Skeletal muscle satellite cell (primary cell): ENCODE results near the gene CARS2.

Experiments
- H3K27me3 ChIP-seq: 2 replicates; pipeline ENCODE4 v1.7.0; 2013; ENCODE audit warnings: low read length; ENCODE audit not compliant: control insufficient read depth, insufficient read depth
- H3K36me3 ChIP-seq: 2 replicates; pipeline ENCODE4 v1.7.0; 2013; ENCODE audit warnings: mild to moderate bottlenecking, control low read depth, low read length; ENCODE audit not compliant: insufficient read depth
- H3K4me1 ChIP-seq: 2 replicates; pipeline ENCODE4 v1.7.0; 2013; ENCODE audit warnings: low read length; ENCODE audit not compliant: control insufficient read depth, insufficient read depth
- H3K4me2 ChIP-seq: 2 replicates; pipeline ENCODE4 v1.7.0; 2013; ENCODE audit warnings: mild to moderate bottlenecking, low read length
- H3K4me3 ChIP-seq: 2 replicates; pipeline ENCODE4 v1.7.0; 2013; ENCODE audit warnings: low read length
- H3K9ac ChIP-seq: 2 replicates; pipeline ENCODE4 v1.7.0; 2013; ENCODE audit warnings: mild to moderate bottlenecking, low read depth, low read length, moderate library complexity
- H3K9me3 ChIP-seq: replicated peaks from 2 replicates; pipeline ENCODE4 v1.7.0; 2013; ENCODE audit warnings: mild to moderate bottlenecking, control low read depth, low read length

The CARS2 gene

DNA sequence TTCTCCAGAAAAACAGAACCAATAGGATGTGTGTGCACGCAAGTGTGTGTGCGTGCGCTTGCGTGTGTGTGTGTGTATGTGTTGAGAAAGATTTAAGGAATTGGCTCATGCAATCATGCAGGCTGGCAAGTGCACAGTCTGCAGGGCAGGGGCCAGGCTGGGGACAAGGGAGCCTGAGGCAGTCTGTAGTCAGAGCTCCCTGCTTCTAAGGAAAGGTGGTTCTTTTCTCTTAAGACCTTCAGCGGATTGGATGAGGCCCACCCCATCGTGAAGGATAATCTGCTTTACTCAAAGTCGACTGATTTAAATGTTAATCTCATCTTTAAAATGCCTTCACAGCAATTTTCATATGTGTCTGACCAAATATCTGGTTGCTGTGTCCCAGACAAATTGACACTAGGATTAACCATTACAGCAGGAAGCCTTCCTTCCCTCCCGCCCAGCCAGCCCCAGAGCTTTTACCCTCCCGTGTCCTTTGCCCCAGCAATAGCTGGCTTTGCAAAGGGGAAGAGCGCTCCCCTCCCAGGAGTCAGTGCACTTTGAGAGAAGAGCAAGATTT, 105.6 kb downstream of the CARS2 start:
- Histone ChIP-seq H3K27me3 (no peaks in the 10 kb centered on the region), H3K9ac (no peak overlapping the region), H3K4me2 (no peak overlapping the region), H3K4me3 (no peak overlapping the region), H3K4me1 (no peaks in the 10 kb centered on the region), H3K36me3 (no peaks in the 10 kb centered on the region), H3K9me3 (no peaks in the 10 kb centered on the region)

DNA sequence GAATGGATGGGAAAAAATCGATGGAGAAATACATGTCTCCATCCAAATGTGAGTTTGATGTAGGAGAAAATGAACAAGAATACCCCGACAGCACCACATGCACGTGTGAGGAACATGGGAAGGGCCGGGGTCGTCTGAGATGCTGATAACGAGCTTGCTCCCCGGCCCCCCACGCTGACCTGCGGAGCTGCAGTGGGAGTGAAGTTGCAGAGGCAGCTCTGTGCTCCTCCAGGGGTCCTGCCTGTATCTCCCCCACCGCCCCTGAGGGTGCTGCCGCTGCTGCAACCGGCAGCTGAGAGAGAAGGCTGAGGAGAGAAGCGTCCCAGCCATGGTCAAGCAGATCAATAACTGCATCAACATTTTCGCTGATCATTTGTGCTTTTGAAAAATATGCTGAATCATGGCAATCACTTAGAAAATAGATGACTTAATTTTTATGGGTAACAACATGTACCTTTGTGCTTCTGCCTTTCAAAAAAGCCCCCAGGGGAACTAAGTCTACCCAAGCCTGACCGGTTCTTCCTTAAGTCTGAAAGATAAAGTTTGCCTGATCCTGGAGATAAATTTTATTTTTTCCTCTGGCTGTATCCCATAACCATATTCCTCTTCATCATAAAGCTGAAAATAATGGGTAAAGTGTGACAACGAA, 108.8 kb downstream of the CARS2 start:
- H3K9ac ChIP-seq, result no peak overlapping the region
- no peak overlapping the region for H3K4me3 ChIP-seq
- H3K4me2 ChIP-seq, result no peak overlapping the region
- H3K36me3 ChIP-seq, result no peaks in the 10 kb centered on the region
- H3K27me3 ChIP-seq, result no peaks in the 10 kb centered on the region
- H3K4me1 ChIP-seq, result no peaks in the 10 kb centered on the region
- no peaks in the 10 kb centered on the region for H3K9me3 ChIP-seq

DNA sequence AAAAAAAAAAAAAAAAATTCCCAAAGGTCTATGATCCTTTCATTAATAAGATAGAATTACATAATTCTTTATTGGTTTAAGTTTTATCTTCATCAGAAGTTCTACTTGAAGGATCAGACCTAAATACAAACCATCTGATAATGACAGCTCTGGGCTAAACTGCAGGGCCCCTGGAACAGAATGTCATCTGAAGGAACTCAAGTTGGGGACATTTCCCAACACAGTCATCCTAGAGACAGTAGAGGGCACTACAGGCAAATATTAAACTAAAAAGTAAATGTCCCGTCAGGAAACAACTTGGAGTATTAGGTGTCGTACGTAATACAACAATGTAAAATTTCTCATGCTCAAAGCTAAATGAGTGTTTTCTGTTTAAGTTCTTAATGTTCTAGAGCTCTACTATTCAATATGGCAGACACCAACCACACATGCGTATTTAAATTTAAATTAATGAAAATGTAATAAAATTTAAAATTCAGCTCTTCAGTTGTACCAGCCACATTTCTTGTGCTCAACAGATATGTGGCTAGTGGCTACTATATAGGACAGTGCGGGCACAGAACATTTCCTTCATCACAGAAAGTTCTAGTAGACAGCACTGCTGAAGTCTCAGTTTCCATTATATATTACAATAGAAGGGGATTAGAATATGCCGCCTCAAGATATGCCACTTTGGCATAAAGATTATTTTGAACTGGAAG, 112.3 kb downstream of the CARS2 start:
- Histone ChIP-seq H3K9me3 (no peaks in the 10 kb centered on the region), H3K27me3 (peaks cover 9% of the 10 kb centered on the region), H3K4me1 (no peaks in the 10 kb centered on the region), H3K4me2 (no peak overlapping the region), H3K4me3 (no peak overlapping the region), H3K36me3 (no peaks in the 10 kb centered on the region), H3K9ac (no peak overlapping the region)

GRCh38 chr13:110592665-110593064, 113.3 kb downstream of the CARS2 start:
- Histone ChIP-seq H3K4me1 (no peaks in the 10 kb centered on the region), H3K9ac (no peak overlapping the region), H3K4me2 (no peak overlapping the region), H3K27me3 (peaks cover 15% of the 10 kb centered on the region), H3K9me3 (no peaks in the 10 kb centered on the region), H3K4me3 (no peak overlapping the region), H3K36me3 (no peaks in the 10 kb centered on the region)
